ENCODE data around the gene ATP4B. TPM values are rescaled to one million over a fixed set of nuclear protein-coding genes. Genes with fewer than 3 reads are reported as not detected.

Gene ATP4B
- total and polyA plus RNA-seq, 2 experiments from 2014 or later = 16.2 to 30.8 TPM

DNA sequence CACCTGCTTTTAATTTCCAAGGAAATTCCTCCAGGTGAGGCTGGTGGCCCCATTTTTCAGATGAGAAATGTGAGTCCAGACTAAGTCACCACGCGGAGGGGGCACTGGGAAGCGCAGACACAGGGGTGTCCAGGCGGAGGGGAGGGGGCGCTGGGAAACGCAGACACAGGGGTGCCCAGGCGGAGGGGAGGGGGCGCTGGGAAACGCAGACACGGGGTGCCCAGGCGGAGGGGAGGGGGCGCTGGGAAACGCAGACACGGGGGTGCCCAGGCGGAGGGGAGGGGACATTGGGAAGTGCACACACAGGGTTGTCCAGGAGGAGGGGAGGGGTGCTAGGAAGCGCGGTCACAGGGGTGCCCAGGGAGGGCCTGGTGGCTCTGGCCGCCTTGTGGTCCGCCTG lies 12.5 kb upstream of the ATP4B start:
- no peaks in the 10 kb centered on the region for H3K9me2 ChIP-seq (replicated peaks; ENCODE audit: insufficient read depth)
- no peaks in the 10 kb centered on the region for H4K20me1 ChIP-seq (ENCODE audit: insufficient read depth, poor library complexity, severe bottlenecking)
- H3K4me1 ChIP-seq (ENCODE audit: insufficient read depth) = no peaks in the 10 kb centered on the region
- no peaks in the 10 kb centered on the region for H3K27me3 ChIP-seq
- H3K9me3 ChIP-seq (ENCODE audit: low read depth) = no peaks in the 10 kb centered on the region
- H3K27ac ChIP-seq = no peak overlapping the region
- no peak for DNase-seq (ENCODE audit: low spot score)
- TF ChIP-seq EZH2 (IDR thresholded peaks at IDR 0.05; ENCODE audit: borderline replicate concordance) (no peak), EZH2phosphoT487 (IDR thresholded peaks at IDR 0.05; ENCODE audit: low read depth, severe bottlenecking, unreplicated experiment) (no peak)
- TF ChIP-seq, protein P1, sequence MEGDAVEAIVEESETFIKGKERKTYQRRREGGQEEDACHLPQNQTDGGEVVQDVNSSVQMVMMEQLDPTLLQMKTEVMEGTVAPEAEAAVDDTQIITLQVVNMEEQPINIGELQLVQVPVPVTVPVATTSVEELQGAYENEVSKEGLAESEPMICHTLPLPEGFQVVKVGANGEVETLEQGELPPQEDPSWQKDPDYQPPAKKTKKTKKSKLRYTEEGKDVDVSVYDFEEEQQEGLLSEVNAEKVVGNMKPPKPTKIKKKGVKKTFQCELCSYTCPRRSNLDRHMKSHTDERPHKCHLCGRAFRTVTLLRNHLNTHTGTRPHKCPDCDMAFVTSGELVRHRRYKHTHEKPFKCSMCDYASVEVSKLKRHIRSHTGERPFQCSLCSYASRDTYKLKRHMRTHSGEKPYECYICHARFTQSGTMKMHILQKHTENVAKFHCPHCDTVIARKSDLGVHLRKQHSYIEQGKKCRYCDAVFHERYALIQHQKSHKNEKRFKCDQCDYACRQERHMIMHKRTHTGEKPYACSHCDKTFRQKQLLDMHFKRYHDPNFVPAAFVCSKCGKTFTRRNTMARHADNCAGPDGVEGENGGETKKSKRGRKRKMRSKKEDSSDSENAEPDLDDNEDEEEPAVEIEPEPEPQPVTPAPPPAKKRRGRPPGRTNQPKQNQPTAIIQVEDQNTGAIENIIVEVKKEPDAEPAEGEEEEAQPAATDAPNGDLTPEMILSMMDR (IDR thresholded peaks at IDR 0.05; ENCODE audit: poor library complexity) = no peak
- H3K4me3 ChIP-seq = no peak overlapping the region
- no peaks in the 10 kb centered on the region for H3K79me2 ChIP-seq
- H3K36me3 ChIP-seq (replicated peaks; ENCODE audit: insufficient read depth, low read depth) = no peaks in the 10 kb centered on the region
- H2AFZ ChIP-seq = no peak overlapping the region
- 100% methylated on average over 2 of the region's 19 CpGs for WGBS (ENCODE audit: low lambda C conversion rate, missing lambda C conversion rate)
- no peak overlapping the region for H3K4me2 ChIP-seq

DNA sequence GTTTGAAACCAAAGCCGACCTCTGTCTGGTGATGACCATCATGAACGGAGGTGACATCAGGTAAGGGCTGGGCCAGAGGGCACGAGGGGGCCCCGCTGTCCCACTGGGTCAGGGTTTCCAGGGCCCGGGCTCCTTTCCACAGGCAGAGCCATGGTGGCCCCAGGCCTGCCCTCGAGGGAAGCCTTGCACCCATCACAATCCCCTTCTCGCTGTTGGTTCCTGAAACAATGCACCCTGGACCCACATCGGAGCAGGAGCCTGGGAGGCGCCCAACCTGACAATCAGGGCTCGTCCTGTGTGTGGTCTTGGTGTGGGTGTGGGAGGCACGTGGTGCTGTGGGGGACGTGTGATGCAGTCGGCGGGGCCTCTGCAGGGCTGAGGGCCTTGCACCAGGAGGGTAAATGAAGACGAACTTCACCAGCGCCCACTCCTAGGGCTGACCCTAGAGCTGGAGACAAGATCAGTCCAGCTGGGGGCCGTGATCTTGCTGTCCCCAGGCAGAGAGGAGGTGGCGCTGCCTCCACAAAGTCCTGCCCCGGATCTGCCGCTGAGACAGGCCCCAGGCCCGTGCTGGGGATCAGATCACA lies 11.8 kb upstream of the ATP4B start:
- Histone ChIP-seq H3K4me2 (no peak overlapping the region), H3K4me1 (ENCODE audit: insufficient read depth) (peaks cover 3% of the 10 kb centered on the region), H3K9me2 (replicated peaks; ENCODE audit: insufficient read depth) (no peaks in the 10 kb centered on the region), H3K27ac (no peak overlapping the region), H3K36me3 (replicated peaks; ENCODE audit: insufficient read depth, low read depth) (no peaks in the 10 kb centered on the region), H3K4me3 (no peak overlapping the region), H2AFZ (no peak overlapping the region), H3K79me2 (no peaks in the 10 kb centered on the region), H4K20me1 (ENCODE audit: insufficient read depth, poor library complexity, severe bottlenecking) (no peaks in the 10 kb centered on the region), H3K9me3 (ENCODE audit: low read depth) (no peaks in the 10 kb centered on the region), H3K27me3 (no peaks in the 10 kb centered on the region)
- no peak for DNase-seq (ENCODE audit: low spot score)
- WGBS (ENCODE audit: low lambda C conversion rate, missing lambda C conversion rate) = 84% methylated on average over 21 of the region's 21 CpGs
- TF ChIP-seq EZH2phosphoT487 (IDR thresholded peaks at IDR 0.05; ENCODE audit: low read depth, severe bottlenecking, unreplicated experiment) (no peak), EZH2 (IDR thresholded peaks at IDR 0.05; ENCODE audit: borderline replicate concordance) (no peak)
- TF ChIP-seq, protein P1 (IDR thresholded peaks at IDR 0.05; ENCODE audit: poor library complexity) = no peak

DNA sequence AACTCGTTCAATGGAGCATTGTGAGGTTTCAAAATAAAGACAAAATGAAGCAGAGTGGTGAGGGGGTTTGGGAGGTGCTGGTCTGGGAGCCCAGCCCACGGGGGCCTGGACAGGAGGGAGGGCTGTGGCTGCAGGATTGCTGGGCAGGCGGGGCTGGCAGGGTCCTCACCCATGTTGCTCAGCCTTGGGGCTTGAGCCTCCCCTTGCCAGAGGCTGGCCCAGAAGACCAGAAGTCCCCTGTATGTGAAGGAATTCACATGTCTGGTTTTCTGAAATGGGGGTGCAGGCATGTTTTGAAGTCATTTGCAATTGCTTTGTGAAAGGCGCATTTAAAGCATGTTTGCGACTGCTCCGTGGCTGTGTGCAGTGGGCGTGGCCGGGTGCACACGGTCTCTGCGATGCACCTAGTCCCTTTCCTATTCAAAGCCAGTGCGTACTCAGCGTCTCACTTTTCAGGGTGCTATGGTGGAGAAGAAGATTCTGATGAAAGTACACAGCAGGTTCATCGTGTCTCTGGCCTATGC lies 11.3 kb upstream of the ATP4B start:
- H3K9me3 ChIP-seq (ENCODE audit: low read depth) = no peaks in the 10 kb centered on the region
- 73% methylated on average over 13 of the region's 13 CpGs for WGBS (ENCODE audit: low lambda C conversion rate, missing lambda C conversion rate)
- no peak overlapping the region for H2AFZ ChIP-seq
- DNase-seq (ENCODE audit: low spot score) = no peak
- H3K27me3 ChIP-seq = no peaks in the 10 kb centered on the region
- no peaks in the 10 kb centered on the region for H3K9me2 ChIP-seq (replicated peaks; ENCODE audit: insufficient read depth)
- no peaks in the 10 kb centered on the region for H4K20me1 ChIP-seq (ENCODE audit: insufficient read depth, poor library complexity, severe bottlenecking)
- H3K27ac ChIP-seq = no peak overlapping the region
- no peak overlapping the region for H3K4me3 ChIP-seq
- H3K4me2 ChIP-seq = no peak overlapping the region
- no peaks in the 10 kb centered on the region for H3K36me3 ChIP-seq (replicated peaks; ENCODE audit: insufficient read depth, low read depth)
- no peak for TF ChIP-seq EZH2phosphoT487 (IDR thresholded peaks at IDR 0.05; ENCODE audit: low read depth, severe bottlenecking, unreplicated experiment)
- TF ChIP-seq, protein P1 (IDR thresholded peaks at IDR 0.05; ENCODE audit: poor library complexity) = no peak
- no peak for TF ChIP-seq EZH2 (IDR thresholded peaks at IDR 0.05; ENCODE audit: borderline replicate concordance)
- no peaks in the 10 kb centered on the region for H3K79me2 ChIP-seq
- peaks cover 4% of the 10 kb centered on the region for H3K4me1 ChIP-seq (ENCODE audit: insufficient read depth)
